OCI-LY7 (cell line): ENCODE data around the gene TSACC. TPM values are rescaled to one million over a fixed set of nuclear protein-coding genes. Genes with fewer than 3 reads are reported as not detected.

Experiments used
- BruUV-seq: library from RNA; stranded (reverse); fragments of 400-500 nt; replicated peaks from 2 replicates; lab custom pipeline; 2021; lab: Mats Ljungman, UMichigan
- CTCF ChIA-PET: fragments of 300-600 bp; sonication (Branson Sonifier 250); formaldehyde crosslinking; loops from one replicate; lab custom pipeline; 2022; ENCODE audit warnings: antibody characterized with exemption; ENCODE audit not compliant: unreplicated experiment; lab: Charles Lee
- POLR2A ChIA-PET: fragments of 300-600 bp; sonication (Branson Sonifier 250); formaldehyde crosslinking; loops from one replicate; lab custom pipeline; 2022; ENCODE audit warnings: antibody characterized with exemption; lab: Charles Lee
- DNase-seq: peaks from one replicate; pipeline ENCODE4 v3.0.0-alpha.2; 2015; ENCODE audit warnings: low spot score
- H2AFZ ChIP-seq: fragments of 200-600 bp; sonication (generic), shearing (Covaris generic); 2 replicates; pipeline ENCODE4 v1.6.1; 2014; ENCODE audit warnings: mild to moderate bottlenecking, antibody characterized with exemption, low read length, moderate library complexity
- H3K27ac ChIP-seq: fragments of 200-600 bp; sonication (generic); 2 replicates; pipeline ENCODE4 v1.5.1; 2014; ENCODE audit warnings: mixed run types, low read depth, mild to moderate bottlenecking, moderate library complexity, low read length, inconsistent platforms; ENCODE audit not compliant: poor library complexity, severe bottlenecking
- H3K36me3 ChIP-seq: fragments of 200-600 bp; sonication (generic); 2 replicates; pipeline ENCODE4 v1.6.1; 2014; ENCODE audit warnings: mild to moderate bottlenecking, antibody characterized with exemption, low read length, moderate library complexity, mixed read lengths; ENCODE audit not compliant: insufficient read depth
- H3K4me1 ChIP-seq: fragments of 200-600 bp; sonication (generic); 2 replicates; pipeline ENCODE4 v1.5.1; 2014; ENCODE audit warnings: mild to moderate bottlenecking, low read length; ENCODE audit not compliant: insufficient read depth, poor library complexity, severe bottlenecking
- H3K4me2 ChIP-seq: fragments of 200-600 bp; sonication (generic); 2 replicates; pipeline ENCODE4 v1.6.1; 2014; ENCODE audit warnings: mild to moderate bottlenecking, low read length
- H3K4me3 ChIP-seq: fragments of 200-600 bp; sonication (generic); 2 replicates; pipeline ENCODE4 v1.5.1; 2014; ENCODE audit warnings: mild to moderate bottlenecking, low read depth, low read length; ENCODE audit not compliant: poor library complexity, severe bottlenecking
- H3K79me2 ChIP-seq: fragments of 200-600 bp; sonication (generic); 2 replicates; pipeline ENCODE4 v1.6.1; 2016; ENCODE audit warnings: low read depth, mild to moderate bottlenecking, low read length, moderate library complexity, mixed read lengths; ENCODE audit not compliant: insufficient read depth
- H3K9me2 ChIP-seq: fragments of 200-600 bp; sonication (generic); 2 replicates; pipeline ENCODE4 v1.6.1; 2016; ENCODE audit warnings: mild to moderate bottlenecking, low read length, mixed read lengths; ENCODE audit not compliant: insufficient read depth
- H3K9me3 ChIP-seq: fragments of 200-600 bp; sonication (generic); 2 replicates; pipeline ENCODE4 v1.6.1; 2014; ENCODE audit warnings: mild to moderate bottlenecking, mixed run types, low read length, mixed read lengths
- H4K20me1 ChIP-seq: fragments of 200-600 bp; sonication (generic); 2 replicates; pipeline ENCODE4 v1.6.1; 2014; ENCODE audit warnings: mild to moderate bottlenecking, antibody characterized with exemption, low read length, moderate library complexity, mixed read lengths; ENCODE audit not compliant: insufficient read depth
- CTCF ChIP-seq: fragments of 200-600 bp; sonication (generic); conservative IDR thresholded peaks from 2 replicates; pipeline ENCODE4 v1.5.1; 2014; ENCODE audit warnings: mild to moderate bottlenecking, antibody characterized with exemption, low read length, moderate library complexity, mixed read lengths
- EZH2phosphoT487 ChIP-seq: fragments of 200-600 bp; sonication (generic); IDR thresholded peaks from 2 replicates; pipeline ENCODE4 v1.6.1; 2018; ENCODE audit warnings: low read depth, borderline replicate concordance, mild to moderate bottlenecking, mixed run types, antibody characterized with exemption, low read length, moderate library complexity, mixed read lengths
- intact Hi-C: fragments of 100-400 bp; cut with micrococcal nuclease; formaldehyde crosslinking; loops from one replicate; pipeline ENCODE4 v1.10.0; 2022; ENCODE audit not compliant: unreplicated experiment
- total RNA-seq, 2 experiments: library from RNA; depleted of rRNA in 1 of 2; stranded (reverse); fragments of >200 nt in 1 of 2; shearing (Covaris generic) in 1 of 2; gene quantifications; 2 replicates each; pipeline ENCODE4 v1.2.3, GENCODE V29; 2014 to 2022

TSACC gene
- total RNA-seq, 2 experiments from 2014 or later = 2.0 to 2.3 TPM

- POLR2A ChIA-PET = no interaction called here
- no peak overlapping the region for H3K27ac ChIP-seq
- H3K36me3 ChIP-seq = peaks cover 68% of the 10 kb centered on the region
- no peaks in the 10 kb centered on the region for H3K9me3 ChIP-seq
- no TSS peak for BruUV-seq
- no peak overlapping the region for H2AFZ ChIP-seq
- no peak for TF ChIP-seq CTCF
- no peak for TF ChIP-seq EZH2phosphoT487
- no peaks in the 10 kb centered on the region for H4K20me1 ChIP-seq
- intact Hi-C loops = no loop called here
- H3K9me2 ChIP-seq = no peaks in the 10 kb centered on the region
- H3K4me3 ChIP-seq = no peak overlapping the region
- H3K4me1 ChIP-seq = no peaks in the 10 kb centered on the region
- H3K4me2 ChIP-seq = no peak overlapping the region
- H3K79me2 ChIP-seq = no peaks in the 10 kb centered on the region
- CTCF ChIA-PET = no interaction called here
- DNase-seq = no peak
Measured at GRCh38 chr1:156305215-156305614, 33.1 kb upstream of the TSACC start.

GRCh38 chr1:156308078-156308477, 30.2 kb upstream of the TSACC start:
- Histone ChIP-seq H3K9me3 (no peaks in the 10 kb centered on the region), H3K79me2 (no peaks in the 10 kb centered on the region), H3K4me1 (no peaks in the 10 kb centered on the region), H3K27ac (no peak overlapping the region), H3K4me2 (no peak overlapping the region), H3K9me2 (no peaks in the 10 kb centered on the region), H4K20me1 (no peaks in the 10 kb centered on the region), H3K36me3 (peaks cover 92% of the 10 kb centered on the region), H3K4me3 (no peak overlapping the region), H2AFZ (no peak overlapping the region)
- POLR2A ChIA-PET = no interaction called here
- BruUV-seq = no TSS peak
- no peak for DNase-seq
- intact Hi-C loops = no loop called here
- CTCF ChIA-PET = no interaction called here
- no peak for TF ChIP-seq CTCF
- no peak for TF ChIP-seq EZH2phosphoT487

- Histone ChIP-seq H4K20me1 (no peaks in the 10 kb centered on the region), H3K4me3 (no peak overlapping the region), H3K79me2 (no peaks in the 10 kb centered on the region), H3K27ac (no peak overlapping the region), H3K4me1 (no peaks in the 10 kb centered on the region), H3K9me3 (no peaks in the 10 kb centered on the region), H3K36me3 (peaks cover 95% of the 10 kb centered on the region), H2AFZ (no peak overlapping the region), H3K9me2 (no peaks in the 10 kb centered on the region), H3K4me2 (no peak overlapping the region)
- no TSS peak for BruUV-seq
- intact Hi-C loops = no loop called here
- DNase-seq = no peak
- ChIA-PET POLR2A (no interaction called here), CTCF (no interaction called here)
- TF ChIP-seq EZH2phosphoT487 (no peak), CTCF (no peak)
Measured at GRCh38 chr1:156310962-156311361, 27.4 kb upstream of the TSACC start.
